Measurements from ENCODE around the gene XYLB. TPM values are rescaled to one million over a fixed set of nuclear protein-coding genes. Genes with fewer than 3 reads are reported as not detected.

The XYLB gene
- total RNA-seq, 2 donors from 2014 or later = 4.9 TPM

DNA sequence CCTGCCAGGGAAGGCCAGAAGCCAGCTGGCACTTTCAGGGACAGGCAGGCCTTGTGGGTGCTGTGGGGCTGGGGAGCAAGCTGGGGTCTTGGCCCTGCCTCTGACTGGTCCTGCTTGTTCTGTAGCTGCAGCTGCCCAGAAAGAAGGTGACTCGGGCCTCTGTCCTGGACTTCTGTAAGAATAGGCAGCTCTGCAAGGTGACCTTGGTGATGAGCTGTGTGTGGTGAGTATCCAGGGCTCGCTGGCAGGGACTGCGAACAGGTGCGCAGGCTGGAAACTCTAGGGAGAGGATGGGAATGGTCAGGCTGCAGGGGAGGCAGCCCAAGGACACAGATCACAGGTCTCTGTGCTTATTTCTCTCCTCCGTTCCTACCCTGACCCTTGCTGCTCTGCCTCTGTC, 33.3 kb upstream of the XYLB start:
- Histone ChIP-seq H3K4me3 (no peak overlapping the region), H3K27ac (no peak overlapping the region), H3K27me3 (replicated peaks; ENCODE audit: insufficient read depth) (no peaks in the 10 kb centered on the region), H3K36me3 (no peaks in the 10 kb centered on the region), H3K9me3 (no peaks in the 10 kb centered on the region), H3K4me1 (replicated peaks) (no peaks in the 10 kb centered on the region)
- 85% methylated on average over 5 of the region's 5 CpGs for WGBS
- intact Hi-C loops (cut with DNase I) = no loop called here
- TF ChIP-seq POLR2AphosphoS5 (IDR thresholded peaks at IDR 0.05) = no peak
- TF ChIP-seq, protein P1, sequence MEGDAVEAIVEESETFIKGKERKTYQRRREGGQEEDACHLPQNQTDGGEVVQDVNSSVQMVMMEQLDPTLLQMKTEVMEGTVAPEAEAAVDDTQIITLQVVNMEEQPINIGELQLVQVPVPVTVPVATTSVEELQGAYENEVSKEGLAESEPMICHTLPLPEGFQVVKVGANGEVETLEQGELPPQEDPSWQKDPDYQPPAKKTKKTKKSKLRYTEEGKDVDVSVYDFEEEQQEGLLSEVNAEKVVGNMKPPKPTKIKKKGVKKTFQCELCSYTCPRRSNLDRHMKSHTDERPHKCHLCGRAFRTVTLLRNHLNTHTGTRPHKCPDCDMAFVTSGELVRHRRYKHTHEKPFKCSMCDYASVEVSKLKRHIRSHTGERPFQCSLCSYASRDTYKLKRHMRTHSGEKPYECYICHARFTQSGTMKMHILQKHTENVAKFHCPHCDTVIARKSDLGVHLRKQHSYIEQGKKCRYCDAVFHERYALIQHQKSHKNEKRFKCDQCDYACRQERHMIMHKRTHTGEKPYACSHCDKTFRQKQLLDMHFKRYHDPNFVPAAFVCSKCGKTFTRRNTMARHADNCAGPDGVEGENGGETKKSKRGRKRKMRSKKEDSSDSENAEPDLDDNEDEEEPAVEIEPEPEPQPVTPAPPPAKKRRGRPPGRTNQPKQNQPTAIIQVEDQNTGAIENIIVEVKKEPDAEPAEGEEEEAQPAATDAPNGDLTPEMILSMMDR (IDR thresholded peaks at IDR 0.05) = no peak
- no peak for TF ChIP-seq POLR2A (IDR thresholded peaks at IDR 0.05)
- DNase-seq (ENCODE audit: low spot score) = no peak

DNA sequence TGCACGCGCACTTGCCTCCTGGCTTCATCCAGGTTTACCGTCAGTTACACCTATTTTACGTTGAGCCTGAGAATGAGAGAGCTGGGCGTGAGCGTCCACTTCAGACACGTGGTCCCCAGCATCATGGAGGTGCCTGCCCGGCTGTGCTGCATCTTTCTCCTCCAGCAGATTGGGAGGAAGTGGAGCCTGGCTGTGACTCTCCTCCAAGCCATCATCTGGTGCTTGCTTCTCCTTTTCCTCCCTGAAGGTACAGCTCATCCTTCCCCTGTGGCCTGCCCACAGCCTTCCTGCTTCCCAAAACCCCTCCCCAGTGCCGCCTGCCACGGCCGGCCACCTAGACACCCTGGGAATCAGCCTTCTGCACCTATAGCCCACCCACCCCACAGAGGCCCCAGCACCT, 32.9 kb upstream of the XYLB start:
- Histone ChIP-seq H3K4me1 (replicated peaks) (no peaks in the 10 kb centered on the region), H3K4me3 (no peak overlapping the region), H3K27ac (no peak overlapping the region), H3K36me3 (no peaks in the 10 kb centered on the region), H3K27me3 (replicated peaks; ENCODE audit: insufficient read depth) (no peaks in the 10 kb centered on the region), H3K9me3 (no peaks in the 10 kb centered on the region)
- WGBS = 70% methylated on average over 11 of the region's 11 CpGs
- DNase-seq (ENCODE audit: low spot score) = no peak
- TF ChIP-seq POLR2AphosphoS5 (IDR thresholded peaks at IDR 0.05) (no peak), POLR2A (IDR thresholded peaks at IDR 0.05) (no peak)
- TF ChIP-seq, protein P1 (IDR thresholded peaks at IDR 0.05) = no peak
- intact Hi-C loops (cut with DNase I) = no loop called here

GRCh38 chr3:38314112-38314763, 32.3 kb upstream of the XYLB start:
- 43% methylated on average over 4 of the region's 4 CpGs for WGBS
- no peaks in the 10 kb centered on the region for H3K27me3 ChIP-seq (replicated peaks; ENCODE audit: insufficient read depth)
- no peaks in the 10 kb centered on the region for H3K4me1 ChIP-seq (replicated peaks)
- TF ChIP-seq POLR2A (IDR thresholded peaks at IDR 0.05) (no peak), POLR2AphosphoS5 (IDR thresholded peaks at IDR 0.05) (no peak)
- TF ChIP-seq, protein P1 (IDR thresholded peaks at IDR 0.05) = no peak
- no peak for DNase-seq (ENCODE audit: low spot score)
- intact Hi-C loops (cut with DNase I) = no loop called here
- no peak overlapping the region for H3K27ac ChIP-seq
- no peak overlapping the region for H3K4me3 ChIP-seq
- no peaks in the 10 kb centered on the region for H3K36me3 ChIP-seq
- H3K9me3 ChIP-seq = no peaks in the 10 kb centered on the region

DNA sequence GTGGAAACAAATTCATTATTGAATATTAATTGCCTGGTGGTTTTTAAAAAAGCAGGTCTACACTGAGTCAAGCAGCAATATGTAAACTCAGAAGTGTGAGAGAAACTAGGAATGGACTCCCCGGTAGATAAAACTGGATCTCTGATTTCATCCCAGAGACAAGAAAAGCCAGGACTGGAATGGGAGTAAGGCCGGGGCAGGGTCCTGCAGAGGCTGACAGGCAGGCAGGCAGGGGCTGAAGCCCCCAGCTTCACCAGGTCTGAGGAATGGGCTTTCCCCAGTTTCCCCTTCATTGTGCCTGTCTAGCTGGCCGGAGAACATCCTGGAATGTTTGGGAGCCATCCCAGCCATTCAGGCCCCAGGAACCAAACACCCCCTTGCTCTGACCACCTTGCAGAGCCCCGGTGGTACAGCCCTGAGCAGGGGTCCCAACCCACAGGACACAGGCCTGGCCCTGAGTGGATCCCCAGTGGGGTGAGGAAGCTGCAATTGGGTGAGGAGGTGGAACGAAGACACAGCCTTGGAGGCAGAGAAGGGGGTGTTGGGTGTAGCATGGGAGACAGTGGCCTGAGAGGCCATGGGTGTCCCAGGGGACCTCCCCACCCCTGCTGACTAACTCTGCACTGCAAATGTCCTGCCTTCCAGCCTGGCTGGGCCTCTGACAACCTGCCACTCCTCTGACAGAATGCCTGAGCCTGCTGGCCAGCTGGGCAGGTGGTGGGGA, 31.7 kb upstream of the XYLB start:
- no peaks in the 10 kb centered on the region for H3K27me3 ChIP-seq (replicated peaks; ENCODE audit: insufficient read depth)
- TF ChIP-seq POLR2AphosphoS5 (IDR thresholded peaks at IDR 0.05) (no peak), POLR2A (IDR thresholded peaks at IDR 0.05) (no peak)
- TF ChIP-seq, protein P1 (IDR thresholded peaks at IDR 0.05) = no peak
- H3K36me3 ChIP-seq = no peaks in the 10 kb centered on the region
- H3K4me1 ChIP-seq (replicated peaks) = no peaks in the 10 kb centered on the region
- no peak overlapping the region for H3K4me3 ChIP-seq
- WGBS = 82% methylated on average over 5 of the region's 5 CpGs
- no peaks in the 10 kb centered on the region for H3K9me3 ChIP-seq
- intact Hi-C loops (cut with DNase I) = no loop called here
- no peak overlapping the region for H3K27ac ChIP-seq
- DNase-seq (ENCODE audit: low spot score) = no peak
